GM18502 (cell line): ENCODE data around the gene PTGES3.
"Not testable (repeated sequence)": the region's sequence is repeated elsewhere in the genome, so short reads cannot be mapped to it uniquely, and the experiment has no call there.

Source experiments
- ATAC-seq: cut with Tn5 transposase; IDR thresholded peaks from one replicate; pipeline ENCODE4 v1.9.1; 2021; ENCODE audit warnings: mild to moderate bottlenecking; ENCODE audit not compliant: unreplicated experiment, poor library complexity

Gene PTGES3

DNA sequence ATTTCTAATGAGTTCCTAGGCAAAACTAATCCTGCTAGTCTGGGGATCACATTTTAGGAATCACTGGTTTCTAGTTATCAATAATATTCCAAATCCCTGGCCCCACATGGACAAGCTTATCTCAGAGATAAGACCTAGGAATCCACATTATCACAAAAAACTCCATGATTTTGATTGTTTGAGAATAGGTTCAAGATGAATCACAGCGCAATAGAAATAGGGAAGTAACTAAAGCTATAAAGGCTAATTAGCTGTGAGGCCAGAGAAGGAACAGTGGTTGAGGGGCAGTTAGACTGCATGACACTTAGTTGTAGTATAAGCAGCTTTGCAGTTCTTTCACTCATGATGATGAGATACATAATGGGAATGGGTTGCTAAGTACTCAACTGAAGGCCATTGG, 29.2 kb downstream of the PTGES3 start:
- ATAC-seq = no peak

DNA sequence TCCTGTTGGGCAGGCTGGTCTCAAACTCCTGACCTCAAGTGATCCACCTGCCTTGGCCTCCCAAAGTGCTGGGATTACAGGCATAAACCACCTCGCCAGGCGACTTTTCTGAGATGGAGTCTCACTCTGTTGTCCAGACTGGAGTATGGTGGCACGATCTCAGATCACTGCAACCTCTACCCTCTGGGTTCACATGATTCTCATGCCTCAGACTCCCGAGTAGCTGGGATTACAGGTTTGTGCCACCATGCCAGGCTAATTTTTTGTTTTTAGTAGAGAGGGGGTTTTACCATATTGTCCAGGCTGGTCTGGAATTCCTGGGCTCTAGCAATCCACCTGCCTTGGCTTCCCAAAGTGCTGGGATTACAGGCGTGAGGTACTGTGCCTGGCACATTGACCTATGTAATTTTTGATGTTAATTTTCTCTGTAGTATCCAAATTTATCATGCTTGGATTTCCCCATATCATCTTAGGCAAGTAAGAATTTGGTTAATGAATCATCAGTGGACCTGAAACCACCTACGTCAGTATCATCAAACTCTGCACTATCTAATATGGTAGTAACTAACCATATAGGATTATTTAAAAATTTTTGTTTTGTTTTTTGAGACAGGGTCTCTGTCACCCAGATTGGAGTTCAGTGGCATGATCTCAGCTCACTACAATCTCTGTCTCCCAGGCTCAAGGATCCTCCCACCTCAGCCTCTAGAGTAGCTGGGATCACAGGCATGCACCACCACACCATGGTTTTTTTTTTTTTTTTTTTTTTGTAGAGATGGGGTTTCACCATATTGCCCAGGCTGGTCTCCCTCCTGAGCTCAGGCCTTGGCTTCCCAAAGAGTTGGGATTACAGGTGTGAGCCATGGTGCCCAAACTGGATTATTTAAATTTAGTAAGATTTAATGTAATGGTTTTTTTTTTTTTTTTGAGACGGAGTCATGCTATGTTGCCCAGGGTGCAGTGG, 30.4 kb downstream of the PTGES3 start:
- ATAC-seq = peak; percentile 48

DNA sequence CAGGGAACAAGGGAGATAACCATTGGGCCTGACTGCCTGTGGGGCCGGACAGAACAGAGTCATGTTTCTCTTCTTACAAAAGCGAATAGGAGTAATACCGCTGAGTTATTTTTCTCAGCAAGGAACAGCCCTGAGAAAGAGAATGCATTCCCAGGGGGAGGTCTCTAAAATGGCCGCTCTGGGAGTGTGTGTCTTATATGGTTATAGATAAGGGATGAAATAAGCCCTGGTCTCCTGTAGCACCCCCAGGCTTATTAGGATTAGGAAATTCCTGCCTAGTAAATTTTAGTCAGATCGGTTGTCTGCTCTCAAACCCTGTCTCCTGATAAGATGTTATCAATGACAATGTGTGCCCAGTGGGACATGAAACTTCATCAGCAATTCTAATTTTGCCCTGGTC, 34.3 kb downstream of the PTGES3 start:
- not testable (repeated sequence) for ATAC-seq

DNA sequence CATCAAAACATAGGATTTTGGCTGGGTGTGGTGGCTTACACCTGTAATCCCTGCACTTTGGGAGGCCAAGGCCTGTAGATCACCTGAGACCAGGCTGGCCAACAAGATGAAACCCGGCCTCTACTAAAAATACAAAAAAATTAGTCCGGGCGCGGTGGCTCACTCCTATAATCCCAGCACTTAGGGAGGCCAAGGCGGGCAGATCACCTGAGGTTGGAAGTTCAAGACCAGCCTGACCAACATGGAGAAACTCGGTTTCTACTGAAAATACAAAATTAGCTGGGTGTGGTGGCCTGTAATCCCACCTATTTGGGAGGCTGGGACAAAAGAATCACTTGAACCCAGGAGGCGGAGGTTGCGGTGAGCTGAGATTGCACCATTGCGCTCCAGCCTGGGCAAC, 40.1 kb downstream of the PTGES3 start:
- not testable (repeated sequence) for ATAC-seq

DNA sequence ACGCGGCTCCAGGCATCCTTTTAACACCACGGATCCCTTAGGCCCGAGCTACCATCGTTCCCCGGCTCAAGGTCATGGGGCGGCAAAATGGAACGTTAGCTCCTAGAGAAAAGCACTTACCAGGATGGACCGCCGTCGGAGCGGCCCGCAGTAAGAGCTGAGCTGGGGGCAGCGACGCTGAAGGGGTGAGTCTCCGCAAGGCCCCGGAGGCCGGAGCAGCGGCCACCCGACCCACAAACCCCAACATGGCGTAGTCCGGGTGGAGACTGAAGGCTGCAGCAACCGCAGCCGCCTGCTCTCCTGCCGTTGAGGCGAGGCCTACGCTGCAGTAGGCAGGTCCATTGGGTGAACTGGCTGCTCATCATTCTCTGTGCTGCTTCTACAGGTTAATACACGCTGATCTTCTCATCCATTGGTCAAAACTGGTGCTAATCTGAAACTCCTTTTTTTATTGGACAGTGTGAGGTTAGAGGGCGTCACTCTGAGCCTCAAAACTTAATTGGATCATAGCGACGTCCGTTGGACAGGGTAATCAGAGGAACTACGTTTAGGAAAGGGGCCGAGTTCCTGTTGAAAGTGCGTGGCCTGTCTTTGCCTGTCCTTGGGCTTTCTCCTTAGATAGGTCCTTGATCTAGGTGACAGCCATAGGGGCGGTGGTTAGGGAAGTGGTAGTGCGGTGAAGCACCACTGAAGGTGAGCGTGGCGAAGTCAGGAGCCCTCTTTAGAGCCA, 42.2 kb downstream of the PTGES3 start, which contains the start of gene ATP5F1B:
Gene ATP5F1B, minus strand, starts transcription at position 268 of the 730 bp plus-strand sequence. Its CDS starts 21 bp downstream, at position 247.
- peak; percentile 97 for ATAC-seq

DNA sequence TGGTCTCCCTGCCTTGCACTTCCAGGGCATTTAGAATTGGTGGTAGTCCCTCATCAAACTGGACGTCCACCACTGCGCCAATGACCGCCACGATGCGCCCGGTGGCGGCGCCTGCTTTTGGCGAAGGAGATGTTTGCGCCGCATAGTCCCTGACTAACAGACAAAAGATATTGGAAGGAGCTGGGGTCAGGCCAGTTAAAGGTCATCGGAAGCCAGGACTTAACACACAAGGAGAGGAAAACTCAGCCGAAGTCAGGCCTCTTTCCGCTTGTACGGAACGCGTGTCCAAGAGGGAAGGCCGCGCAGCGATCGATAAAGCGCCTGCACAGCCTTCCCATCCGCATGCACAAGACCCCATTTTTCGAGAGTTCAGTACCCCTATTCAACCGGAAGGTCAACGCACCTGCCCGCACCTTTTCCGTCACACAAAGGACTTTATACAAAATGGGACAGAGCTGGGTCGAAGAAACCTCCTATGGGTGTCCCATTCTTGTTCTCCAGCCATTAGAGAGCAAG, 42.8 kb downstream of the PTGES3 start:
- ATAC-seq = no peak

DNA sequence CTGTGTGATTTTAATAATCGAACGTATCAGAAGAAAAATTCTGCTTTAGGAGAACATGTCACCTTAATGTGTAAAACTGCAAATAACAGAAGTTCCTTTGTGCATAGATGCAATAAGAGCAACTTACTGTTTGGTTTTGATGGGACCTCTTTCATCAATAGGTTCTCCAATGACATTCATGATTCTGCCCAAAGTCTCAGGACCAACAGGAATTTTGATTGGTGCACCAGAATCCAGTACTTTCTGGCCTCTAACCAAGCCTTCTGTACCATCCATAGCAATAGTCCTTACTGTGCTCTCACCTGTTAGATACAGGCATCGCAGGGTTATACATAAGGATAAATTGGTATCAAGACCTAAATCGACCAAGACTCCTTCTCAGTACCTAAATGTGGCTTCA, 43.4 kb downstream of the PTGES3 start:
- no peak for ATAC-seq

DNA sequence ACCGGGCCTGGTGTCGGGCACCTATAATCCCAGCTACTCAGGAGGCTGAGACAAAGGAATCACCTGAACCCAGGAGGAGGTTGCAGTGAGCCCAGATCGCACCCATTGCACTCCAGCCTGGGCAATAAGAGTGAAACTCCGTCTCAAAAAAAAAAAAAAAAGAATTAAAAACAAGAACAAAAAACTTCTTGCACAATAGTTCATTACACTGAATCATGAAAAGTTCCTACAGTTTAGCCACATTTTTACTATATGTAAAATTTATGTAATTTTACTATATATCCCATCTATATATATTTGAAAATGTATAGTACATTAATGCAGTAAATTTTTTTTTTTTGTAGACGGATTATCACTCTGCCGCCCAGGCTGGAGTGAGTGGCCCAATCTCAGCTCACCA, 46.9 kb downstream of the PTGES3 start:
- ATAC-seq = no peak

DNA sequence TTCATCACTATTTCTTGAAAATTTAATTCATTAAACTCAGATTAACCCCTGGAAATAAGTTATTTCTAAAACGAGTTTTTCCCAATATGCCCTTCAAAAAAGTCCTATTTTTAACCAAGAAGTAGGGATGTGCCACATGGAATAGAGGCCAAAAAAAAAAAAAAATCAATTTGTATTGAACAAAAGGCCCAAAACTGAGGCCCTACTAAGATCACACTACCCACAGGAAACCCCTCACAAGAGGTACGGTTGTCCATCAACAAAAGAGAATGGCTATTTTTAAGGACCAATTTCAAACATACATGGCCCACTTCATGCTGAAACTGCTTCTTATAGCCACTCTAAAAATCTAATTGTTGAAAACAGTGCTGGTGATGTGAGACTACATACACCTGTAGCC, 50.5 kb downstream of the PTGES3 start:
- ATAC-seq = no peak

DNA sequence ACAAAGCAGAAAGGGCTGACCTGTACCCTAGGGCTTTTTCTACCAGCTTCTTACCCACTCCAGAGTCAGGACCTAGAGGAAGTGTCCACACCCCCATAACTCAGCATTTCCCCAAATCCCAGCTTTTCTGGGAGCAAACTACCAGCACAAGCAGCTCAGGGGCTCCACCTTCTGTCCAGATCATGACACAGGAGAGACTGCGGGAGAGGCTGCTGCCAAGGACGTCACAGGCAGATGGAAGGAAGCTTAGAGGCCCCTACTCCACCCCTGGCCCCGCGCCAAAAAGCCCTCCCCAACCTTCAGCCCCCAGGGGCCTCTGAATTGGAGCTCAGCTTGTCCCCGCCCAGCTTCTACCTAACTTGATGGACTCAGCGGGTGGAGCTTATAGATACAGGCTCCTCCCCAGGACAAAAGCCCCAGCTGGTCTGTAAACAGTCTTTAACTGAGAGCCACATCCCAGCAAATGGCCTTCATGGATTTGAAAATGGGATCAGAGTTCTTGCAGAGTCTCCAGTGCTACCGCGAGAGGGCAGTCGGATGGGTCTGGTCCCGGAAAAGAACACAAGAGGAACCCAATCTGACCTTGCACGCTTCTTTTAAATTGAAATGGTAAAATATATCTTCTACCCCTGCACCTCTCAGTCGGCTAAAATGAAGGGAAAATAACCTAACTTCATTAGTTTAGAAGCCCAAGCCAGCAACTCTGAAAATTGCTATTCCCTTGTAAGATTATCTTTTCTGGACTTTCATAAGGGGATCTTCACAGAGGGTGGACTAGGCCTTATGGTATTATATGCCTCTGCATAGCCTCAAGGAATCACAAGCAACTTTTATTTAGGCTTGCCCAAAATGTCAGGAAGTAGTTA, 51.2 kb downstream of the PTGES3 start:
- ATAC-seq = peak; percentile 57

DNA sequence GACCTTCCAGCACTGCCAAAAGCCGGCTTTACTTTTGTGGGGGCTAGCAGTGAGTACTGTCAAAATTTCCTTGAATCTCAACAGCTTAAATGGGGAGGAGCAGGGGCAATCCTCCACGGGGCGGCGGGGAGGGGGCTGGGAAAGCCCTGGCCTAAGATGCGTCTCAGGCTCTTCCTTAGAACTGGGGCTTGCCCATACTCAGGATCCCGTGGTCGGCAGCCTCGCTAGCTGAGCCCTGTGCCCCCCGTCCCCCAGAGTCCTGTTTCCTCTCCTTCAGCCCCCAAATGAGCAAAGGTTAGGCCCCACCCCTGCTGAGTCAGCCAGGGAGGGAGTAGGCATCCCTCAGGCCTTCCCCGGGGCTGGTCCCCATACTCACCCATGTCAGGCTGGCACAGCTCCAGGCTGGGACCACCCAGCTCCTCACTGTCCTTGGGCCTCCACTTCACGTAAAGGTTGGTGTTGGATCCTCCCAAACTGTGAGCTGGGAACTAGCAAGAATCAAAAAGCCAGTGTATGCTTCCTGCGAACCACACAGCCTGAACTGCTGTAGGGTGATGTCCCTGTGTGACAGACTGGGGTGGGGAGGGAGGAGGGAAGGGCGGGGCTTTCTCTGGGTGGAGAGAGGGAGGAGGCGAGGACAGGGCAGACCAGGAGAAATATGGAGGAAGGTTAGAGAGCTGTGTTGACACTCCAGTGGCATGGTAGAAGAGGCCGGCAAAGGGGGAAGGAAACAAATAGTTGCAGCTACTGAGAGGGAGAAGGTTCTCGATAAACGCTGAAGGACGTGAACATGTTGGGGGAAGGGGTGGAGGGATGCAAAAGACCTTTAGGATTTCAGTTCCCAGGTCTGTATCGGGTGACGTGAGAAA, 52.0 kb downstream of the PTGES3 start:
- ATAC-seq = peak; percentile 51

DNA sequence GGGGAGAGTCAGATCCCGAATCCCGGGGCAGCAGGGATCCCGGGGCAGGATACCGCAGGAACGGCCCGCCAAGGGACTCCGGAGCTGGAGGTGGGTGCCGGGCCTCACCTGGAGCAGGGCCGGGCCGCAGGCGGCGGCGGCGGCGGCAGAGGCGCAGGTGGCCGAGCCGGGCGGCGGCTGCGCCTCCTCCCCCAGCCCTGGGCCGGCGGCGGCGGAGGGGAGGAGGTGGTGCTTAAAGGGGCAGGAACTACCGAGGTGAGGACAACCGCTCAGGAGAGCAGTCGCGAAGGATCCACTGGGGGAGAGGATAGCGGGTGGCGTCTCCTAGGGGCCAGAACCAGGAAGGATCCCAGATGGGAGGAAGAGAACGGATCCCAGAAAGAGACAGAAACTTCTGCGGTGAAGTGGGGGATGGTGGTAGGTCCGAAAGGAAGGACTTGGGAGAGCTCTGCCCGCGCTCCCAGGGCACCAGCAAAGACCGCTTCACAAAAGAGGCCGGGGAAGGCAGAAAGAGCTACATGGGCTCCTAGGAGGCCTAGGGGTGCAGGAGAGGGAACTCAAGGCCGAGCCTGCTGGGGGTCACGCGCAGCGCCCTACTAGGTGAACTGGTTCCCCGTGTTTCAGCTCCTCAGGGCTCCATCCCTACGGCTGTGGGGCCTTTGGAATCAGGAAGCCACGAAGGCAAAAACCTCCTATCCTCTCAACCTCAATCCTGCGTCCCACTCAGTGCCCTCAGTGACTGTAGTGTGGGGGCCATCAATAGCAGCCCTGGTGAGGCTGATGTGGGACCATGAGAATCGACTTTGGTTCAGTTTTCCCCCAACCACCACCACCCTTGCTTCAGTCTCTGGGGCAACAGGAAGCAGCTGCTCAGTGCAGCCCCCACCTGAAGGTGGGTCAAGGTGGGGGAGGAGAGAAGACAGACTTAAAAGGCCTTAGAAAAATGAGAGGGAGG, 53.0 kb downstream of the PTGES3 start:
- peak; percentile 30 for ATAC-seq

DNA sequence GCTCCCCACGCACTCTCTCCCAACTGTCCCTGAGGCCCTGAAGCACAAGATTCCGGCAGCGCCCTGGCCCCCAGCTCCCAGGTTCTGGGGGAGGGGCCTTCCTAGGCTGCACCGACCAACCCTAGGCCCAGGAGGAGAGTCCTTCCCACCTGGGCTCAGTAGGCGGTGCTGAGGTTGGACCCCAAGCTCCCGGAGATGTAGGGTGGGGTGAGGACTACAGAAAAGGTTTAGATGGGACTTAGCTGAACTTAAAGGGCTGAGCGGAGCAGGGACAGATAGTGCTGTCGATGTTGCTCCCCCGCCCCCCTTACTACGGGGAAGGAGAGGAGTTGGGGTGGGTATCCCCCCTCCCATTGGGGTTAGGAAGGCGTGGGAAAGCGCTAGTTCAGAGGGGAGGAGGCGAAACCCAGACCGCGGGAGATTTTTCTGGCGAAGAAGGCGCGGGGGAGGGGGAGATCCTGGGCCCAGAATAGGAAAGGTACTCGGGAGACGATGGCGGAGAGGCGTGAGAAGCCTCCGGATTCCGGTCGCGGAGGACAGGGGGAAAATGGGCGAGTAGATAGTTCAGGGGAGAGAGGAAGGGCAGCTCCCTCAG, 53.7 kb downstream of the PTGES3 start:
- ATAC-seq = no peak

DNA sequence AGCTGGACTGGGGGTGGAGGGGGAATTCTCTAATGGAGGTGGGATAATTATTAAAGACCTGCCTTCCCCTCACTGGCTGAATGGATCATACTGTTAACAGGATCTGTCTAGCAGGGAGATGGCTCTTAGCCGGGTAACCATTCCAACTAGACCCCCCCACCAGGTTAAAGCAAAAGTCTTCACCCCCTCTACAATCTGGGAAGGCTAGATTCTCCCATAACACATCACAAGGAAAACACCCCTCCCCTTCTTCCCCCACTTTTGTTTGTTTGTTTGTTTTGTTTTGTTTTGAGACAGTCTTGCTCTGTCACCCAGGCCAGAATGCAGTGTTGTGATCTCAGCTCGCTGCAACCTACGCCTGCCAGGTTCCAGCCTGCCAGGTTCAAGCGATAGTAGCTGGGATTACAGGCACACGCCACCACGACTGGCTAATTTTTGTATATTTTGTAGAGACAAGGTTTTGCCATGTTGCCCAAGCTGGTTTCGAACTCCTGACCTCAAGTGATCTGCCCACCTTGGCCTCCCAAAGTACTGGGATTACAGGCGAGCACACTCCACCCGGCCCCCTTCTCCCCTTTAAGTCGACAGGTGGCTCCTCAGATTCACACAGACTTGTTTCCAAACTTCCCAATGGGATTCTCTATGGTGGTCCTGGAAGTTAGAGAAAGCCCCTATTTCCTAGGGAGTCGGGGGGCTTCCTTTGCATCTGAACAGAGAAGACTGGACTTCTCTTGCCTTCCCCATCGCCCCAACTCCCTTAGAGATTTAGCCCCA, 54.4 kb downstream of the PTGES3 start:
- ATAC-seq = no peak

DNA sequence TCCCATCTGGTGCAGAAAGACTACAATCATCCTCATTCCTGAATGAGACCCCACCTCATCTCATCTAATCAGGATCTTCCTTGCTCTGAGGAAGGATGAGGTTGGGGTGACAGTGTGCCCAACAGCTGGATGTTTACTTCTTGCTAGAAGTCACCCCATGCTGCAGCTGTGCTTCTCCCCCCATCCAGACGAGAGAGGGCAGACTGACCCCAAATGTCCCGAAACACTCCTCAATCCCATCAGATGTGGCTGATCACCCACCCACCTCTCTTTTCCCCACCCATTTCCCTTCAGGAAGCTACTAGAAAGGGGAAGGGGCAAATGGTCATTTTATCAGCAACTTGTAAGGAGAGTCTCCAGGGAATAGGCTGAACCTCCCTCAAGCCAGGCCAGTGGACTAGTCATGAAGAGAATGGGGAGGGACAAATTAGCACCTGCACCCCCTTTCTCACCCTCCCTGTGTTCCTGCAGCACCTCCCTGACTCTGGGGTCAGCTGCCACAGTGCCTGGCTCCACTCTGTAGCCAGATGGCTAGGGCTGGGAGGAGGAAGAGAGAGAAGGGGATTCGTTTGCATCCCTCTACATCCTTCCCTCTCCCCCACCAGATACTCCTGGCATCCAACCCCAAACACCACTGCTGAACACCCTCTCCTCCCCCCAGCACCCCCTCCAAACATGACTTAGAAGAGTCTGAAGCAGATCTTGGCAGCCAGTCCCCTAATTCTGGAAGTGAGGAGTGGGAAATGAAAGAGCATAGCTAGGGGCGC, 55.2 kb downstream of the PTGES3 start:
- no peak for ATAC-seq
